GM19467 (cell line): ENCODE data around the gene APC.

ENCODE experiments used
- ATAC-seq: cut with Tn5 transposase; IDR thresholded peaks from one replicate; pipeline ENCODE4 v1.9.1; 2021; ENCODE audit warnings: mild to moderate bottlenecking, moderate library complexity; ENCODE audit not compliant: unreplicated experiment

APC gene

GRCh38 chr5:112776301-112776856, 38.7 kb downstream of the APC start:
- ATAC-seq, result no peak

- no peak for ATAC-seq
Measured at GRCh38 chr5:112779531-112779930, 41.8 kb downstream of the APC start.

- no peak for ATAC-seq
Measured at GRCh38 chr5:112784726-112785125, 47.0 kb downstream of the APC start.

- no peak for ATAC-seq
Measured at GRCh38 chr5:112787261-112787660, 49.6 kb downstream of the APC start.

GRCh38 chr5:112787896-112788295, 50.2 kb downstream of the APC start:
- no peak for ATAC-seq

- no peak for ATAC-seq
Measured at GRCh38 chr5:112793201-112793600, 55.5 kb downstream of the APC start.

GRCh38 chr5:112794410-112794809, 56.7 kb downstream of the APC start:
- no peak for ATAC-seq

- ATAC-seq, result no peak
Measured at GRCh38 chr5:112795342-112795741, 57.7 kb downstream of the APC start.

- ATAC-seq, result no peak
Measured at GRCh38 chr5:112795944-112796678, 58.4 kb downstream of the APC start.

GRCh38 chr5:112799661-112800060, 62.0 kb downstream of the APC start:
- ATAC-seq, result no peak

GRCh38 chr5:112800891-112801290, 63.2 kb downstream of the APC start:
- ATAC-seq, result no peak

- ATAC-seq, result no peak
Measured at GRCh38 chr5:112811023-112811422, 73.3 kb downstream of the APC start.

- ATAC-seq, result no peak
Measured at GRCh38 chr5:112812549-112812948, 74.9 kb downstream of the APC start.

GRCh38 chr5:112820246-112820645, 82.6 kb downstream of the APC start:
- ATAC-seq, result no peak

- ATAC-seq, result no peak
Measured at GRCh38 chr5:112822456-112822855, 84.8 kb downstream of the APC start.

GRCh38 chr5:112823181-112823580, 85.5 kb downstream of the APC start:
- no peak for ATAC-seq

- no peak for ATAC-seq
Measured at GRCh38 chr5:112823656-112824055, 86.0 kb downstream of the APC start.

GRCh38 chr5:112824197-112824596, 86.5 kb downstream of the APC start:
- no peak for ATAC-seq

GRCh38 chr5:112830378-112830777, 92.7 kb downstream of the APC start:
- no peak for ATAC-seq

GRCh38 chr5:112833971-112834370, 96.3 kb downstream of the APC start:
- no peak for ATAC-seq

- ATAC-seq, result no peak
Measured at GRCh38 chr5:112844489-112844888, 106.8 kb downstream of the APC start.

- ATAC-seq, result no peak
Measured at GRCh38 chr5:112846556-112846955, 108.9 kb downstream of the APC start.

GRCh38 chr5:112847306-112847705, 109.6 kb downstream of the APC start:
- no peak for ATAC-seq
